ENCODE results near the gene LAMB4. TPM values are rescaled to one million over a fixed set of nuclear protein-coding genes. Genes with fewer than 3 reads are reported as not detected.
A peak's percentile ranks its signal among the peaks of the same experiment; 100 is the strongest.

The LAMB4 gene
- polyA plus RNA-seq, 6 donors from 2014 or later = not detected

DNA sequence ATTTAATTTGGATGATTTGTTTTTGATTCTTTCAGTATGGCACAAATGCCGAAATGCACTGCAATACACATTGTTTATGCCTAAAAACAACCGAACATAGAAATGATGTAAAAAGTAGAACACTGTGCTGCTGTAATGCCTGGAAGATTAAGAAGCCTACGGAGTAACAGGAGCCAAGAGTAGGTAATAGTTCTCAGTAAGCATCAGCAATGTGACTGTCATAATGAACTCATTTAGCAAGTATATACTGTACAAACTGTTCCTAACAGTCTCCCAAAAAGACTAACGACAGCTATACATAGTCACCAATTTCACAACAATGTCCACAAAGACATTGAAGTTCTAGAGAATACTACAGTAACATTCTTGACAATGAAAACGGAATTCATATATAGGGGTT, 19.0 kb upstream of the LAMB4 start:
- Mint-ChIP-seq H3K27ac (no peak overlapping the region), H3K36me3 (no peaks in the 10 kb centered on the region), H3K9me3 (peaks cover 0 to 4% (median 0%) of the 10 kb centered on the region in 7 donors), H3K27me3 (peaks cover 9 to 20% (median 14%) of the 10 kb centered on the region in 3 donors), H3K4me3 (no peak overlapping the region), H3K4me1 (no peaks in the 10 kb centered on the region)
- ATAC-seq (ENCODE audit: low read depth in 2 of 2) (no peak), DNase-seq (no peak)

DNA sequence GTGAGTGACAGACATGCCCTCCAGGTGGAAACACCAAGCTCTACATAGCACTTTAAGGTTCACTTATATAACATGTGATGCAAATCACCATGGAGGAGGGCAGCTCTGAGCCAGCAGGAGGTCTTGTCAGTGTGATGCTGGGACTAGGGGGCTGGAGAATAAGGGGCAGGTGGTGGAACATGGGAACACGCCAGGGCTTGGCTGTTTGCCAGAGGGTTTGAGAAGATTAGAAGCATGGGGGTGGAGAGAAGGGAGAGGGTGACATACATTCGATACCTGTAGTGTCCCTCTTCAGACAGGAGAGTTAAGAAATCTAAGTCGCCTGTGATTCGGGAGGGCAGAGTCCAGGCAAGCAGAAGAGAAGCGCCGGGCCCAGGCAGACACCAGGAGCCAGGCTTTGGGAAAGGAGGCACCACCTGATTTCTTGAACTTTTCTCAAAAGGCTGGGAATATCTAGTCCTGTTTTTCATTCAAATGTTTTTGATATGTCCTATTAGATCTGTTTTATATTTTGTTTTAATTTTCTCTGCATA, 16.9 kb upstream of the LAMB4 start:
- Mint-ChIP-seq H3K4me1 (no peaks in the 10 kb centered on the region), H3K36me3 (no peaks in the 10 kb centered on the region), H3K9me3 (no peaks in the 10 kb centered on the region), H3K27ac (no peak overlapping the region), H3K27me3 (peaks cover 8 to 11% (median 10%) of the 10 kb centered on the region in 3 donors), H3K4me3 (peak overlapping the region in 1 of 8 donors; percentile 42)
- ATAC-seq (ENCODE audit: low read depth in 2 of 2) (no peak), DNase-seq (no peak)

DNA sequence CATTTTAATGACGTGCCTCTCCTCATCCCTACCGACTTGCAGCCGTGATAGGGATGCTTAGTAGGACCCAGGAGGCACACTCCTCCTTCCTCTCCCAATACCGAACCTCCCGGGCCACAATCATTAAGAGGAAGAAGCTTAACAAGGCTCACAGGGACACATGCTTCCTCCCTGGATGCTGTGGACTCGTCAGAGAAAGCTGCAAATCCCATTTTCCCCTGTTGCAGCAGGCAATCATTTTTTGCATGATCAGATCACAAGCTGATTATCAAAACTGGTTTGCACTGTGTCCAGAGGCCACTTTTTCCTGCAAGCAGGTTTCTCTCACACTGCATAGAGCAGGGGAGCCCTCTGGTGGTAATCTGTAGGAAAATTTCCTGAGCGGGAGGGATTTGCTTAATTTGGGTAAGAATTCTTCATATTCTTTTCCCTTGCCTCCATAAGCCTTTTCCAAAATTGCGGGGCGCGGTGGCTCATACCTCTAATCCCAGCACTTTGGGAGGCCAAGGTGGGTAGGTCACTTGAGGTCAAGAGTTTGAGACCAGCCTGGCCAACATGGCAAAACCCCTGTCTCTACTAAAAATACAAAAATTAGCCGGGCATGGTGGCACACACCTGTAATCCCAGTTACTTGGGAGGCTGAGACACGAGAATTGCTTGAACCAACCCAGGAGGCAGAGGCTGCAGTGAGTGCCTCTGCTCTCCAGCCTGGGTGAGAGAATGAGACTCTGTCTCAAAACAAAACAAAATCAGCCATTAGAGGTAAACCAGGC, 16.1 kb upstream of the LAMB4 start:
- ATAC-seq (ENCODE audit: low read depth in 2 of 2) = peak; percentile 43 to 48
- H3K4me3 Mint-ChIP-seq = no peak overlapping the region
- DNase-seq = peak; percentile 54
- no peaks in the 10 kb centered on the region for H3K36me3 Mint-ChIP-seq
- no peak overlapping the region for H3K27ac Mint-ChIP-seq
- peaks cover 5 to 8% (median 6%) of the 10 kb centered on the region in 3 donors for H3K27me3 Mint-ChIP-seq
- no peaks in the 10 kb centered on the region for H3K9me3 Mint-ChIP-seq
- no peaks in the 10 kb centered on the region for H3K4me1 Mint-ChIP-seq

DNA sequence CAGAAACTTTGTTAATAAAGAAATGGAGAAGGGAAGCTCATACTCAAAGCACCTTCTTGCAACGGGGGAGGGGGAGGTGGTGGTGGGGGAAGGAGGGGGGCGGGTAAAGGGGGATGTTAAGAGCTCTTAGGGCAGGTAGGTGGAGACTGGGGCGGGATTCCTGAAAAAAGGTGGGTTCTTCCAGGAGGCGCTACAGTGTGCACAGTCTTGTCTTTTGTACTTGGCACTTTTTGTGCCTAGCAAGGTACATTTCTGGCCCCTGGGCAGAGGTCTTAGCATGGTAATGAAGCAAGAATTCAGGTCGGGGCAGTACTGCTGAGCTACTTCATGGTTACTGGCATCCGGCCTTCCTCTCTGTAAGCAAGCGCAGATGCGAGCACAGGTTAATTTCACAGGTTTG, 15.2 kb upstream of the LAMB4 start:
- no peaks in the 10 kb centered on the region for H3K9me3 Mint-ChIP-seq
- H3K27me3 Mint-ChIP-seq = peaks cover 5 to 8% (median 6%) of the 10 kb centered on the region in 3 donors
- peaks cover 0 to 2% (median 0%) of the 10 kb centered on the region in 3 donors for H3K4me1 Mint-ChIP-seq
- no peak for DNase-seq
- H3K36me3 Mint-ChIP-seq = no peaks in the 10 kb centered on the region
- ATAC-seq (ENCODE audit: low read depth in 2 of 2) = no peak
- H3K27ac Mint-ChIP-seq = no peak overlapping the region
- H3K4me3 Mint-ChIP-seq = no peak overlapping the region

DNA sequence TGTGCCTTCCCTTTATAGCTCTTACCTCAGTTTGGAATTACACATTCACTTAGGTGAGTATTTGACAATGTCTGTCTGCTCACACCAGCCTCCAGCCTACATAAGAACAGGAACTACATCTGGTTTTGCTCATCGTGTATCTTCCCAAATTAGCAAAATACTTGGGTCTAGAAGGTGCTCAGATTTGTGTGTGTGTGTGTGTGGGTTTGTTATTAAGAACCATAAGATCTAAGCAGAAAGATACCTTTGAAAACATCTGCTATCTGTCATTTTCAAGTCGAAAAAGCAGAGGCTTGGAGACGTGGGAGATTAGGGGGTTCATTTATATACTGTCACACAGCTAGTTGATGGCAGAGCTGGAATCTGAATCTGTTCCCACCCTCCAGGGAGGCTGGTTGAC, 14.8 kb upstream of the LAMB4 start:
- Mint-ChIP-seq H3K9me3 (no peaks in the 10 kb centered on the region), H3K36me3 (no peaks in the 10 kb centered on the region), H3K27ac (no peak overlapping the region), H3K4me3 (no peak overlapping the region), H3K4me1 (peaks cover 0 to 2% (median 0%) of the 10 kb centered on the region in 3 donors), H3K27me3 (peaks cover 1 to 8% (median 5%) of the 10 kb centered on the region in 3 donors)
- DNase-seq = no peak
- ATAC-seq (ENCODE audit: low read depth in 2 of 2) = no peak

DNA sequence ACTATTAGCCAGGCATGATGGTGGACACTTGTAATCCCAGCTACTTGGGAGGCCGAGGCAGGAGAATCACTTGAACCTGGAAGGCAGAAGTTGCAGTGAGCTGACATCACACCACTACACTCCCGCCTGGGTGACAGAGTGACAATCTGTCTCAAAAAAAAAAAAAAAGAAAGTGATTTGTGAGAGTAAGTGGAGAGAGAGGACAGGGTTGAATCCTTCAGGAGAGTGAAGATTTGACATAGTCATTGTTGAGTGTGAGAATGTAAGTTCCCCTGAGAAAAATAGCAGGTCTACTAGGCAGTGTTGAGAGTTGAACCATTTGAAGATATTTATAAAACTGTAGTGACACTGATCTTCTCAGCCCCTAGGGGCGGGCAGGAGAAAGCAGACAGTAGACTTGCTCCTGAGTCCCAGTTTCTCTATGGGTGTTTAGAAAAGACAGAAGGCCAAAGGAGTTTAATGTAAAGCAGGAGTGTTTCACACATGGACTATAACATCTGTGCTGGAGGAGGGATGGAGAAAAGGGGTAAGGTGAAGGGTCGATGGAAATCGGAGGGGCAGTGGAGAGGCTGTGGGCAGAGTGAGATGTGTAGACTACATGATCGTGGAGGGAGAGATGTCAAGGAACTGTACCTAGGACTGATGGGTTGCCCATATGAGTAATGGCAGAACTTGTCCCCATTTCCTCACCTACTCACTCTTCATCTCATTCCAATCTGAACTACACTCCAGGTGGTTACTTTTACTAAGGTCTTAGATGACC, 13.7 kb upstream of the LAMB4 start:
- Mint-ChIP-seq H3K4me1 (peaks cover 0 to 2% (median 0%) of the 10 kb centered on the region in 3 donors), H3K4me3 (no peak overlapping the region), H3K36me3 (no peaks in the 10 kb centered on the region), H3K27ac (no peak overlapping the region), H3K27me3 (peaks cover 0 to 8% (median 5%) of the 10 kb centered on the region in 3 donors), H3K9me3 (no peaks in the 10 kb centered on the region)
- DNase-seq (no peak), ATAC-seq (ENCODE audit: low read depth in 2 of 2) (no peak)

DNA sequence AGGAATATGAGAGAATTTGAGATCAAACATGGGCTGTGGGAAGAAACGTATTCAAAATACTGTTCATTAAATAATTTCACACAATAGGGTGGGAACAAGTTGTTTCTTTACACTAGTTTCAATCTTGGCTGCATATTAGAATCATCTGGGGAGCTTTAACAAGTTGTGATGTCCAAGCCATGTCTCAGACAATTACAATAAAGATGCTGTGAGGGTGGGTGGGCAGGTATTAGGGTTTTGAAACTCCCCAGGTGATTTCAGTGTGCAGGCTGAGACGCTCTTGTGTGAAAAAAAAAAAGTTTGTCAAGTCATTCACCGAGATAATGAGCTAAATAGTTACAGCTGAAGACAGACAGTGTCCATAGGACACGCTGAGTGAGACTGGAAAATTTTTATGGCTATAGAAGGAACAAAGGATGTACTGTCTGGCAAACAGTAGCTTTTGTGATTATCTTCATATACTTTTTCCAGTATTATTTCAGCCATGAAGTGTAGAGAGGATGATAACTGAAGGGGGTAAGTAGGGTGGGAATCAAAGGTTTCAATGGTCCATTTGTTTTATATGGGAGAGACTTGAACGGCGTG, 12.6 kb upstream of the LAMB4 start:
- ATAC-seq (ENCODE audit: low read depth in 2 of 2) (no peak), DNase-seq (no peak)
- Mint-ChIP-seq H3K36me3 (no peaks in the 10 kb centered on the region), H3K27me3 (peaks cover 0 to 8% (median 5%) of the 10 kb centered on the region in 3 donors), H3K4me3 (no peak overlapping the region), H3K27ac (no peak overlapping the region), H3K4me1 (peaks cover 0 to 2% (median 2%) of the 10 kb centered on the region in 3 donors), H3K9me3 (no peaks in the 10 kb centered on the region)

DNA sequence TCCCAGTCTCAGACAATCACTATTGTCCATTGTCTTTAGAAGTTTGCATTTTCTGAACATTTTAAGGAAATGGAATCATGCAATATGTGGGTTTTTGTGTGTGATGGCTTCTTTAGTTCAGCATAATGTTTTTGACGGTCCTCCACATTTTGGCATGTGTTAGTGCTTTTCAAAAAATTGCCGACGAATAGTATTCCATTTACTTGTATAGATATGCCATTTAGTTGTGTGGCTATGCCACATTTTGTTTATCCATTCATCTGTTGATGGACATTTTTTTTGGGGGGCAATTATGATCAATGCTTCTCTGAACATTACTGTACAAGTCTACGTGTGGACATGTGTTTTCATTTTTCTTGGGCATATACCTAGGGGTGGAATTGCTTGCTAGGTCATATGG, 12.0 kb upstream of the LAMB4 start:
- H3K36me3 Mint-ChIP-seq = no peaks in the 10 kb centered on the region
- H3K9me3 Mint-ChIP-seq = no peaks in the 10 kb centered on the region
- no peak overlapping the region for H3K27ac Mint-ChIP-seq
- no peak overlapping the region for H3K4me3 Mint-ChIP-seq
- H3K27me3 Mint-ChIP-seq = peaks cover 0 to 8% (median 5%) of the 10 kb centered on the region in 3 donors
- peaks cover 0 to 8% (median 6%) of the 10 kb centered on the region in 3 donors for H3K4me1 Mint-ChIP-seq
- no peak for DNase-seq
- no peak for ATAC-seq (ENCODE audit: low read depth in 2 of 2)

DNA sequence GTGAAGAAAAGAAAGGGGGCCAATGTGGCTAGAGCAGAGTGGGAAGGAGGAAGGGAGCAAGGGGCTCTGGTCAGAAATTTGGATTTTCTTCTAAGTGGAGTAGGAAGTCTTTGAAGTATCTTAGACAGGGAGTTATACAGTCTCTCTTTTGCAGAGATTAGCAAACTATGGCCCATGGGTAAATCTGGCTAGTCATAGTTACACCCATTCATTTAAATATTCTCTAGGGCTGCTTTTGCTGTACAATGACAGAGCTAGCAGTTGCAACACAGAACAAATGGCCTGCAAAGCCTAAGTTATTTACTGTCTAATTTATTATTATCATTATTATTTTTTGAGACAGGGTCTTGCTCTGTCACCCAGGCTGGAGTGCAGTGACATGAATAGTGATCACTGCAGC, 10.5 kb upstream of the LAMB4 start:
- Mint-ChIP-seq H3K4me3 (no peak overlapping the region), H3K27ac (no peak overlapping the region), H3K9me3 (no peaks in the 10 kb centered on the region), H3K27me3 (peaks cover 0 to 8% (median 5%) of the 10 kb centered on the region in 3 donors), H3K36me3 (no peaks in the 10 kb centered on the region), H3K4me1 (peaks cover 9 to 21% (median 17%) of the 10 kb centered on the region in 3 donors)
- no peak for ATAC-seq (ENCODE audit: low read depth in 2 of 2)
- DNase-seq = no peak

DNA sequence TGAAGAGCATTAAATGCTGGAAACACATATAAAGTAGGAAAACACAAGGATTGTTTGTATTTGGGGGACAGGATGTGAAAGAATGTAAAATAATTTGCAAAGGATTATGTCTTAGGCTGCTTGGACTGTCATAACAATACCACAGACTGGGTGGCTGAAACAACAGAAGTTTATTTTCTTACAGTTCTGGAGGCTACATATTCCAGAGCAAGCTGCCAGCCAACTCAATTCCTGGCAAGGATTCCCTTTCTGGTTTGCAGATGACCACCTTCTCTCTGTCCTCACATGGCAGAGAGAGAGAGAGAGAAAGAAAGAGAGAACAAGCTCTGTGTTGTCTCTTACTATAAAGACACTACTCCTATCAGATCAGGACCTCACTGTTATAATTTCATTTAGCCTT, 8.8 kb upstream of the LAMB4 start:
- peak overlapping the region in 1 of 6 donors; percentile 37 for H3K27ac Mint-ChIP-seq
- no peak for DNase-seq
- no peaks in the 10 kb centered on the region for H3K36me3 Mint-ChIP-seq
- H3K9me3 Mint-ChIP-seq = no peaks in the 10 kb centered on the region
- H3K4me1 Mint-ChIP-seq = peaks cover 23 to 37% (median 31%) of the 10 kb centered on the region in 3 donors
- peaks cover 0 to 8% (median 5%) of the 10 kb centered on the region in 3 donors for H3K27me3 Mint-ChIP-seq
- no peak overlapping the region for H3K4me3 Mint-ChIP-seq
- no peak for ATAC-seq (ENCODE audit: low read depth in 2 of 2)

DNA sequence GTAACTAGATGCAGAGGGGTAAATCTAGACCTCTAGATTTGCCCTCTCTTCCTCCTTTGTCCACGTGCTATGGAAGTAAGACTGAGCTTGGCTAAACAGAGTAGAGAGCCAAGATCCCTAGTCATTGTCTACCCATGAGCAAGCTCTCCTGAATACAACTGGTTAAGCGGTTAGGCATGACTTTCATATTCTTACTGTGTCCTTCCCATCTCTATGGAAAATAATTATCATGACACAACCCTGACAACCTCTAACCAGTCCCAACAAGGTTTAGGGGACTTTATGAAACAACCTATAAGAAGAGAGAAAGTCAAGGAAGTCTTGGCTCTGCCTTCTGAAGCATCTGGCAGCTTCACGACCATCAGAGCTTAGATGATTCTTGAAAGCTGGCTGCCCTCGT, 7.8 kb upstream of the LAMB4 start:
- DNase-seq = no peak
- H3K9me3 Mint-ChIP-seq = no peaks in the 10 kb centered on the region
- peaks cover 24 to 39% (median 31%) of the 10 kb centered on the region in 3 donors for H3K4me1 Mint-ChIP-seq
- H3K27me3 Mint-ChIP-seq = peaks cover 0 to 3% (median 3%) of the 10 kb centered on the region in 3 donors
- H3K27ac Mint-ChIP-seq = peak overlapping the region in 2 of 6 donors; percentile 22 to 26
- no peaks in the 10 kb centered on the region for H3K36me3 Mint-ChIP-seq
- H3K4me3 Mint-ChIP-seq = no peak overlapping the region
- ATAC-seq (ENCODE audit: low read depth in 2 of 2) = no peak

DNA sequence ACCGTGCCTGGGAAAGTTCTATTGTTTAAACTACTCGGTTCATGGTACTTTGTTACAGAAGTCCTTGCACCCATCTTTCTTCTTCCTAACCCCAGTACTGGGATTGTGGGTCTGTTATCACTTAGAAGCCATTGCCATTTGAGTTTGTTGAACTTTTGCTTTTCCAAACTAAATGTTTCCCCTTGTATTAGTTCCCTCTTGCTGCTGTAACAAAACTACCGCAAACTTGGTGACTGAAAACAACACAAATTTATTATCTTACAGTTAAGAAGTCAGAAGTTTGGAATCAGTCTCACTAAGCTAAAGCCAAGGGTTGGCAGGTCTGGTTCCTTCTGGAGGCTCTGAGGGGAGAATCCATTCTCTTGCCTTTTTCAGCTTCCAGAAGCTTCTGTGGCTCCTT, 6.9 kb upstream of the LAMB4 start:
- no peaks in the 10 kb centered on the region for H3K9me3 Mint-ChIP-seq
- H3K27me3 Mint-ChIP-seq = no peaks in the 10 kb centered on the region
- DNase-seq (no peak), ATAC-seq (ENCODE audit: low read depth in 2 of 2) (no peak)
- H3K36me3 Mint-ChIP-seq = no peaks in the 10 kb centered on the region
- peak overlapping the region in 1 of 8 donors; percentile 26 for H3K4me3 Mint-ChIP-seq
- H3K4me1 Mint-ChIP-seq = peaks cover 24 to 39% (median 31%) of the 10 kb centered on the region in 3 donors
- peak overlapping the region in 4 of 6 donors; percentile 1 to 20 (median 13) for H3K27ac Mint-ChIP-seq

DNA sequence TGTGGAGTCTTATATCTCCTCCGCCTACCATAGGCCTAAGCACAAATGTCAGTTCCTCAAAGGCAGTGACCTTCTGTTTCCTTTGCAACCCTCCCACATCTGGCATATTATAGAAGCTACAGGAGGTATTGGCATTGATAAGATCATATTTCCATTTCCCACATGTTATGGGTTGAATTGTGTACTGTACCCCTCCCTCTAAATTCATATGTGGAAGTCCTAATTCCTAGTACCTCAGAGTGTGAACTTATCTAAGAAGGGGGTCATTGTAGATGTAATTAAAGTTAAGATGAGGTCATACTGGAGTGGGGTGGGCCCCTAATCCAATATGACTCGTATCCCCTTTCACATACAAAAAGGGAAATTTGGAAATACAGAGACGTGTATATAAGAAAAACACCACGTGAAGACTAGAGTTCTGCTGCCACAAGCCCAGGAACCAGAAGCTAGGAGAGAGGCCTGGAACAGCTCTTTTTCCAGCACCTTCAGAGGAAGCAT, 6.1 kb upstream of the LAMB4 start:
- ATAC-seq (ENCODE audit: low read depth in 2 of 2) (peak; percentile 65 to 68), DNase-seq (peak; percentile 11)
- peak overlapping the region in 5 of 8 donors; percentile 31 to 71 (median 49) for H3K4me3 Mint-ChIP-seq
- peak overlapping the region; percentile 69 to 96 (median 90) for H3K27ac Mint-ChIP-seq
- H3K4me1 Mint-ChIP-seq = peaks cover 24 to 39% (median 31%) of the 10 kb centered on the region in 3 donors
- no peaks in the 10 kb centered on the region for H3K27me3 Mint-ChIP-seq
- H3K9me3 Mint-ChIP-seq = no peaks in the 10 kb centered on the region
- H3K36me3 Mint-ChIP-seq = no peaks in the 10 kb centered on the region

Data from naive B cell (primary cell).